Natural killer cell (primary cell): Measurements from ENCODE around the gene TMA7. TPM values are rescaled to one million over a fixed set of nuclear protein-coding genes. Genes with fewer than 3 reads are reported as not detected.
"Not testable (repeated sequence)": the region's sequence is repeated elsewhere in the genome, so short reads cannot be mapped to it uniquely, and the experiment has no call there.

Experiments used
- ATAC-seq, 3 donors: fragments of 150-1000 bp in 2 of 3; fragments of 200-7000 bp in 1 of 3; cut with Tn5 transposase; 1 replicate in 1 of 3; 2 replicates in 2 of 3; pipeline ENCODE4 v1.10.0; 2021; ENCODE audit warnings: mild to moderate bottlenecking in 2 of 3, moderate library complexity in 2 of 3
- DNase-seq, 2 donors: peaks; one replicate each; pipeline versions ENCODE4 v3.0.0 to v3.0.0-alpha.2; 2013 to 2021; ENCODE audit warnings: mixed read lengths in 1 of 2
- H3K27ac ChIP-seq: one replicate; pipeline ENCODE4 v1.5.1; 2013; ENCODE audit warnings: mild to moderate bottlenecking, low read length
- H3K27me3 ChIP-seq: one replicate; pipeline ENCODE4 v1.6.1; 2013; ENCODE audit warnings: low read length; ENCODE audit not compliant: control insufficient read depth, insufficient read depth
- H3K36me3 ChIP-seq: one replicate; pipeline ENCODE4 v1.6.1; 2013; ENCODE audit warnings: low read length; ENCODE audit not compliant: control insufficient read depth, insufficient read depth
- H3K4me1 ChIP-seq: one replicate; pipeline ENCODE4 v1.6.1; 2013; ENCODE audit warnings: low read length; ENCODE audit not compliant: control insufficient read depth, insufficient read depth
- H3K4me3 ChIP-seq: one replicate; pipeline ENCODE4 v1.5.1; 2013; ENCODE audit warnings: low read length
- H3K9me3 ChIP-seq: one replicate; pipeline ENCODE4 v1.6.1; 2013; ENCODE audit warnings: low read length; ENCODE audit not compliant: control insufficient read depth, insufficient read depth
- H3K27ac Mint-ChIP-seq, 2 donors: one replicate each; pipeline ENCODE4 v1.8.0; 2022; ENCODE audit warnings: mild to moderate bottlenecking in 2 of 2, mixed read lengths in 2 of 2, moderate library complexity in 1 of 2
- H3K27me3 Mint-ChIP-seq, 2 donors: one replicate each; pipeline ENCODE4 v1.8.0; 2022; ENCODE audit warnings: low read depth in 2 of 2, mixed read lengths in 2 of 2
- H3K36me3 Mint-ChIP-seq: one replicate; pipeline ENCODE4 v1.8.0; 2022; ENCODE audit warnings: mixed read lengths
- H3K4me1 Mint-ChIP-seq, 2 donors: one replicate each; pipeline ENCODE4 v1.8.0; 2022; ENCODE audit warnings: mixed read lengths in 2 of 2
- H3K4me3 Mint-ChIP-seq: one replicate; pipeline ENCODE4 v1.8.0; 2022; ENCODE audit warnings: mild to moderate bottlenecking, moderate library complexity, mixed read lengths
- H3K9me3 Mint-ChIP-seq, 2 donors: one replicate each; pipeline ENCODE4 v1.8.0; 2022; ENCODE audit warnings: mixed read lengths in 2 of 2
- WGBS: methylation state at CpG from one replicate; pipeline ENCODE4 v1.1.7; 2013; ENCODE audit warnings: missing lambda C conversion rate; ENCODE audit not compliant: insufficient coverage; 5-methylcytosine and 5-hydroxymethylcytosine counted together
- intact Hi-C: fragments of 100-400 bp; cut with micrococcal nuclease; formaldehyde crosslinking; loops from one replicate; pipeline ENCODE4 v1.14.2; 2022
- total RNA-seq, 4 donors: library from RNA; stranded (reverse); fragments of 120-200 nt in 1 of 4; gene quantifications; one replicate each; pipeline versions ENCODE4 v1.2.3 to v1.2.4, GENCODE V29; 2013 to 2022
- TF ChIP-seq, protein P1 (sequence below): fragments of 200-600 bp; IDR thresholded peaks from one replicate; pipeline ENCODE4 v1.8.0; 2022; ENCODE audit warnings: antibody characterized with exemption

TMA7 gene
- total RNA-seq, 3 donors from 2014 or later (not counting 1 experiment from before 2014, with no cell fraction given): 192 to 239 (median 229) TPM

DNA sequence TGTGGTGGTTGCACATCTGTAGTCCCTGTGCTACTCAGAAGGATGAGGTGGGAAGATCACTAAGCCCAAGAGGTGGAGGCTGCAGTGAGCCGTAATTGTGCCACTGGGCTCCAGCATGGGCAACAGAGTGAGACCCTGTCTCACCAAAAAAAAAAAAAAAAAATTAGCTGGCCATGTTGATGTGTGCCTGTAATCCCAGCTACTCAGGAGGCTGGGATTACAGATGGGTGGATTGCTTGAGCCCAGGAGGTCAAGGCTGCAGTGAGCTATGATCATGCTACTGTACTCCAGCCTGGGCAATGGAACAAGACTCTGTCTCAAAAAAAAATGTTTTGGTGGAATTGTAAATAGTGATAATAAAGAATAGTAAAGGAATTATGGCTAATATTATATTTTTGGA lies 16.4 kb downstream of the TMA7 start:
- no peaks in the 10 kb centered on the region for H3K27me3 Mint-ChIP-seq
- no peaks in the 10 kb centered on the region for H3K4me1 Mint-ChIP-seq
- ATAC-seq (no peak), DNase-seq (no peak)
- intact Hi-C loops: no loop called here
- Histone ChIP-seq H3K9me3 (no peaks in the 10 kb centered on the region), H3K4me3 (no peak overlapping the region), H3K27ac (no peak overlapping the region), H3K4me1 (no peaks in the 10 kb centered on the region), H3K36me3 (peaks cover 62% of the 10 kb centered on the region), H3K27me3 (no peaks in the 10 kb centered on the region)
- H3K9me3 Mint-ChIP-seq: no peaks in the 10 kb centered on the region
- no peak overlapping the region for H3K4me3 Mint-ChIP-seq
- TF ChIP-seq, protein P1, sequence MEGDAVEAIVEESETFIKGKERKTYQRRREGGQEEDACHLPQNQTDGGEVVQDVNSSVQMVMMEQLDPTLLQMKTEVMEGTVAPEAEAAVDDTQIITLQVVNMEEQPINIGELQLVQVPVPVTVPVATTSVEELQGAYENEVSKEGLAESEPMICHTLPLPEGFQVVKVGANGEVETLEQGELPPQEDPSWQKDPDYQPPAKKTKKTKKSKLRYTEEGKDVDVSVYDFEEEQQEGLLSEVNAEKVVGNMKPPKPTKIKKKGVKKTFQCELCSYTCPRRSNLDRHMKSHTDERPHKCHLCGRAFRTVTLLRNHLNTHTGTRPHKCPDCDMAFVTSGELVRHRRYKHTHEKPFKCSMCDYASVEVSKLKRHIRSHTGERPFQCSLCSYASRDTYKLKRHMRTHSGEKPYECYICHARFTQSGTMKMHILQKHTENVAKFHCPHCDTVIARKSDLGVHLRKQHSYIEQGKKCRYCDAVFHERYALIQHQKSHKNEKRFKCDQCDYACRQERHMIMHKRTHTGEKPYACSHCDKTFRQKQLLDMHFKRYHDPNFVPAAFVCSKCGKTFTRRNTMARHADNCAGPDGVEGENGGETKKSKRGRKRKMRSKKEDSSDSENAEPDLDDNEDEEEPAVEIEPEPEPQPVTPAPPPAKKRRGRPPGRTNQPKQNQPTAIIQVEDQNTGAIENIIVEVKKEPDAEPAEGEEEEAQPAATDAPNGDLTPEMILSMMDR: no peak
- no peak overlapping the region for H3K27ac Mint-ChIP-seq
- 94% methylated on average over 1 of the region's 1 CpG for WGBS
- H3K36me3 Mint-ChIP-seq: peaks cover 7% of the 10 kb centered on the region

DNA sequence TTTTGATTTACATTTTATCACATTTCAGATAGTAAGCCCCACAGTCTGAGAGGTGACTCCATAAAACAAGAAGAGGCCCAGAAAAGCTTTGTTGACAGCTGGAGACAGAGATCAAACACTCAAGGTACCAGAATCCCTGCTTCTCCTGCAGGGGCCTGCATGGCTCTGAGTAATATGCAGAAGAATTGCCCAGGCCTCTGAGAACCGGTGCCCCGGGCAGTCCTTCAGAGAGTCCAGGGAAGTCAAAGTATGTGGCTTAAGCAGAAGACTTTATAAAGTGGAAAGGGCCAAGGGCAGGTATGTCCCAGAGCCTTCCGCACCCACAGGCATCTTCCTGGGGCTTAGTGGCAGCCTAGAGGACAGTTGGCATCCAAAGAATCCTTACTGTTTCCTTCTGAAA lies 19.3 kb downstream of the TMA7 start:
- intact Hi-C loops: no loop called here
- WGBS: 97% methylated on average over 3 of the region's 3 CpGs
- H3K27ac ChIP-seq: no peak overlapping the region
- H3K9me3 Mint-ChIP-seq: no peaks in the 10 kb centered on the region
- DNase-seq: no peak
- H3K4me3 ChIP-seq: no peak overlapping the region
- no peaks in the 10 kb centered on the region for H3K4me1 Mint-ChIP-seq
- no peaks in the 10 kb centered on the region for H3K36me3 Mint-ChIP-seq
- H3K36me3 ChIP-seq: peaks cover 42% of the 10 kb centered on the region
- H3K9me3 ChIP-seq: no peaks in the 10 kb centered on the region
- no peak overlapping the region for H3K4me3 Mint-ChIP-seq
- no peaks in the 10 kb centered on the region for H3K27me3 Mint-ChIP-seq
- H3K27ac Mint-ChIP-seq: no peak overlapping the region
- no peak for ATAC-seq
- H3K4me1 ChIP-seq: no peaks in the 10 kb centered on the region
- H3K27me3 ChIP-seq: no peaks in the 10 kb centered on the region
- TF ChIP-seq, protein P1: no peak

DNA sequence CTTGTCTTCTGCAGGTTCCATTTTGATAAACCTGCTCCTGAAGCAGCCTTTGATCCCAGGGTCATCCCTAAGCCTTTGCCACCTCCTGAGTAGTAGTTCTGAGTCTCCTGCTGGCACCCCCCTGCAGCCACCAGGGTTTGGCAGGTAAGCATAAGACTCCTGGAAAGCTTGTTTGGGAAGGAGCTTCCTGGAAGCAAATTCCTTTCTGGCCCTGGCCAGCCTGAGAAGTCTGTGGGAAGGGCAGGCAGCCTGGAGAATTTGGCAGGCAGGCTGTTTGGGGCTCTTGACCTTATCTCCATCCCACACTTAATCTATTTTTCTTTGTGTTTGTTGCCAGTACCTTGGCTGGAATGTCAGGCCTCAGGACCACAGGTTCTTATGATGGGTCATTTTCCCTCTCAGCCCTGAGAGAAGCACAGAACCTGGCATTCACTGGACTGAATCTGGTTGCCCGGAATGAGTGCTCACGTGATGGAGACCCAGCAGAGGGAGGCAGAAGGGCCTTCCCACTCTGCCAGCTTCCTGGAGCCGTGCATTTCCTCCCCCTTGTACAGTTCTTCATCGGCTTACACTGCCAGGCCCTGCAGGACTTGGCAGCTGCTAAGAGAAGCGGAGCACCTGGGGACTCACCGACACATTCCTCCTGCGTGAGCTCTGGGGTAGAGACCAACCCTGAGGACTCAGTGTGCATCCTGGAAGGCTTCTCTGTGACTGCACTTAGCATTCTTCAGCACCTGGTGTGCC lies 19.9 kb downstream of the TMA7 start:
- H3K4me1 ChIP-seq: peaks cover under 1% of the 10 kb centered on the region
- ATAC-seq (no peak), DNase-seq (no peak)
- peaks cover 38% of the 10 kb centered on the region for H3K36me3 ChIP-seq
- H3K9me3 ChIP-seq: no peaks in the 10 kb centered on the region
- intact Hi-C loops: no loop called here
- Mint-ChIP-seq H3K9me3 (no peaks in the 10 kb centered on the region), H3K27ac (no peak overlapping the region), H3K36me3 (no peaks in the 10 kb centered on the region), H3K4me3 (no peak overlapping the region), H3K27me3 (no peaks in the 10 kb centered on the region), H3K4me1 (no peaks in the 10 kb centered on the region)
- no peak overlapping the region for H3K27ac ChIP-seq
- 97% methylated on average over 7 of the region's 7 CpGs for WGBS
- TF ChIP-seq, protein P1: no peak
- H3K4me3 ChIP-seq: no peak overlapping the region
- no peaks in the 10 kb centered on the region for H3K27me3 ChIP-seq

DNA sequence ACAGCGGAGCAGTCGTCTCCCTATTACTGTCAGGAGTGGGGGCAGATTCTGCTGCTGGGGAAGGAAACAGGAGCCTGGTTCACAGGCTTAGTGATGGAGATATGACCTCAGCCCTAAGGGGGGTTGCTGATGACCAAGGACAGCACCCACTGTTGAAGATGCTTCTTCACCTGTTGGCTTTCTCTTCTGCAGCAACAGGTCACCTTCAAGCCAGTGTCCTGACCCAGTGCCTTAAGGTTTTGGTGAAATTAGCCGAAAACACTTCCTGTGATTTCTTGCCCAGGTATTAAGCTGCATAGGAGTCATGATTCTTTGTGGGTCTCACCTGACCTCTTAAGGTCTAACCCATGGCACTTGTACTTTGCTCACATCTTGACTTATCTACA lies 20.5 kb downstream of the TMA7 start:
- TF ChIP-seq, protein P1: no peak
- no peak for DNase-seq
- Histone ChIP-seq H3K4me3 (no peak overlapping the region), H3K36me3 (peaks cover 36% of the 10 kb centered on the region), H3K27me3 (no peaks in the 10 kb centered on the region), H3K4me1 (peaks cover 6% of the 10 kb centered on the region), H3K27ac (no peak overlapping the region), H3K9me3 (no peaks in the 10 kb centered on the region)
- intact Hi-C loops: no loop called here
- 97% methylated on average over 3 of the region's 3 CpGs for WGBS
- no peak overlapping the region for H3K27ac Mint-ChIP-seq
- no peaks in the 10 kb centered on the region for H3K27me3 Mint-ChIP-seq
- no peaks in the 10 kb centered on the region for H3K36me3 Mint-ChIP-seq
- ATAC-seq: no peak
- H3K4me1 Mint-ChIP-seq: peaks cover 4% of the 10 kb centered on the region in 2 donors
- no peaks in the 10 kb centered on the region for H3K9me3 Mint-ChIP-seq
- no peak overlapping the region for H3K4me3 Mint-ChIP-seq

DNA sequence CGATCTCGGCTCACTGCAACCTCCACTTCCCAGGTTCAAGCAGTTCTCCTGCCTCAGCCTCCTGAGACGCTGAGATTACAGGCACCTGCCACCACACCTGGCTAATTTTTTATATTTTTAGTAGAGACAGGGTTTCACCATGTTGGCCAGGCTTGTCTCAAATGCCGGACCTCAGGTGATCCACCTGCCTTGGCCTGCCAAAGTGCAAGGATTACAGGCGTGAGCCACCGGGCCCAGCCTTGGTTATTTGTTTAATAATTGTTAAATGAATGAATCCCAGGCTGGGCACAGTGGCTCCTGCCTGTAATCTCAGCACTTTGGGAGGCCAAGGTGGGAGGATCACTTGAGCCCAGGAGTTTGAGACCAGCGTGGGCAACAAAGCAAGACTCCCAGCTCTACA lies 21.7 kb downstream of the TMA7 start:
- ATAC-seq, H3K27me3 Mint-ChIP-seq: not testable (repeated sequence)

More for the DNA sequence above, 21.7 kb downstream of the TMA7 start:
- H3K27me3 ChIP-seq, H3K27ac ChIP-seq, H3K9me3 Mint-ChIP-seq, intact Hi-C loops, H3K27ac Mint-ChIP-seq, H3K9me3 ChIP-seq, H3K4me3 Mint-ChIP-seq, H3K4me3 ChIP-seq, H3K36me3 Mint-ChIP-seq, DNase-seq: not testable (repeated sequence)
- peaks cover 11 to 16% of the 10 kb centered on the region in 2 donors for H3K4me1 Mint-ChIP-seq
- WGBS: 98% methylated on average over 7 of the region's 7 CpGs
- Histone ChIP-seq H3K4me1 (peaks cover 19% of the 10 kb centered on the region), H3K36me3 (peaks cover 34% of the 10 kb centered on the region)
